Endothelial cell of umbilical vein (primary cell): ENCODE measurements around the gene OR10AD1.
"Not testable (repeated sequence)": the region's sequence is repeated elsewhere in the genome, so short reads cannot be mapped to it uniquely, and the experiment has no call there.

Source experiments
- CTCF ChIP-seq, 2 donors: IDR thresholded peaks; 1 replicate in 1 of 2; 2 replicates in 1 of 2; pipeline ENCODE4 v1.5.1; 2011; ENCODE audit warnings: low read length in 2 of 2, mild to moderate bottlenecking in 2 of 2, moderate library complexity in 2 of 2, control low read depth in 1 of 2, inconsistent platforms in 1 of 2, low read depth in 1 of 2; ENCODE audit not compliant: insufficient read depth in 1 of 2; ENCODE audit errors: extremely low read depth in 1 of 2
- EZH2 ChIP-seq: IDR thresholded peaks from 2 replicates; pipeline ENCODE4 v1.6.1; 2012; ENCODE audit warnings: borderline replicate concordance, low read depth, mild to moderate bottlenecking, moderate library complexity, low read length, inconsistent platforms; ENCODE audit not compliant: severe bottlenecking
- FOS ChIP-seq: IDR thresholded peaks from 2 replicates; pipeline ENCODE4 v1.6.1; 2011; ENCODE audit warnings: mild to moderate bottlenecking, low read length, moderate library complexity, borderline replicate concordance; ENCODE audit not compliant: insufficient read depth
- GATA2 ChIP-seq: IDR thresholded peaks from 2 replicates; pipeline ENCODE4 v1.7.0; 2011; ENCODE audit warnings: low read depth, mild to moderate bottlenecking, moderate library complexity, mixed read lengths, low read length; ENCODE audit not compliant: insufficient read length, insufficient read depth
- MAX ChIP-seq: IDR thresholded peaks from 2 replicates; pipeline ENCODE4 v1.6.1; 2011; ENCODE audit not compliant: insufficient read depth, insufficient read length
- MYC ChIP-seq: IDR thresholded peaks from one replicate; pipeline ENCODE4 v1.6.1; 2011; ENCODE audit warnings: mild to moderate bottlenecking, low read depth, low read length
- POLR2A ChIP-seq: IDR thresholded peaks from 2 replicates; pipeline ENCODE4 v1.6.1; 2012; ENCODE audit warnings: low read depth, mild to moderate bottlenecking, control low read depth, low read length
- POLR2AphosphoS5 ChIP-seq: IDR thresholded peaks from 2 replicates; pipeline ENCODE4 v1.6.1; 2012; ENCODE audit warnings: low read depth, mild to moderate bottlenecking, control low read depth, low read length, moderate library complexity; ENCODE audit not compliant: insufficient read depth

GRCh38 chr12:48224533-48224932, 21.4 kb upstream of the OR10AD1 start:
- TF ChIP-seq EZH2; CTCF (IDR thresholded peaks at IDR 0.05; ENCODE audit: extremely low read depth in 1 of 2, insufficient read depth in 1 of 2, low read depth in 1 of 2, low read length in 2 of 2); MYC; GATA2; MAX; POLR2AphosphoS5; POLR2A; FOS: not testable (repeated sequence)
